Renal cortical epithelial cell (primary cell): ENCODE results near the gene MVD. TPM values are rescaled to one million over a fixed set of nuclear protein-coding genes. Genes with fewer than 3 reads are reported as not detected.
"Not testable (repeated sequence)": the region's sequence is repeated elsewhere in the genome, so short reads cannot be mapped to it uniquely, and the experiment has no call there.

Source experiments
- DNase-seq: peaks from one replicate; pipeline ENCODE4 v3.0.0-alpha.2; 2011; ENCODE audit warnings: low read depth
- total RNA-seq: library from RNA; depleted of rRNA; stranded (reverse); fragments of >200 nt; gene quantifications from 2 replicates; pipeline ENCODE4 v1.2.3, GENCODE V29; 2014

The MVD gene
- total RNA-seq, 1 donor from 2014 or later = 29.6 TPM

- no peak for DNase-seq
Observed at GRCh38 chr16:88681709-88682451, 19.0 kb upstream of the MVD start.

- DNase-seq = no peak
Observed at GRCh38 chr16:88681084-88681680, 18.3 kb upstream of the MVD start.

- no peak for DNase-seq
Observed at GRCh38 chr16:88680554-88681083, 17.7 kb upstream of the MVD start.

- DNase-seq = no peak
Observed at GRCh38 chr16:88678224-88678979, 15.5 kb upstream of the MVD start.

GRCh38 chr16:88677721-88678120, 14.8 kb upstream of the MVD start:
- DNase-seq = no peak

- no peak for DNase-seq
Observed at GRCh38 chr16:88676502-88677242, 13.8 kb upstream of the MVD start.

- DNase-seq = no peak
Observed at GRCh38 chr16:88673716-88674379, 11.0 kb upstream of the MVD start.

- DNase-seq = no peak
Observed at GRCh38 chr16:88672776-88673175, 9.9 kb upstream of the MVD start.

- no peak for DNase-seq
Observed at GRCh38 chr16:88671806-88672205, 8.9 kb upstream of the MVD start.

GRCh38 chr16:88669980-88670379, 7.1 kb upstream of the MVD start:
- no peak for DNase-seq

GRCh38 chr16:88669493-88669892, 6.6 kb upstream of the MVD start:
- DNase-seq = not testable (repeated sequence)

GRCh38 chr16:88667461-88667860, 4.6 kb upstream of the MVD start:
- DNase-seq = no peak

- no peak for DNase-seq
Observed at GRCh38 chr16:88665570-88665969, 2.7 kb upstream of the MVD start.

GRCh38 chr16:88665148-88665547, 2.3 kb upstream of the MVD start:
- peak; percentile 68 for DNase-seq

- no peak for DNase-seq
Observed at GRCh38 chr16:88662222-88662842, 559 bp downstream of the MVD start.

GRCh38 chr16:88661468-88661867, 1.4 kb downstream of the MVD start:
- DNase-seq = no peak

- DNase-seq = no peak
Observed at GRCh38 chr16:88659160-88659559, 3.7 kb downstream of the MVD start.

GRCh38 chr16:88658714-88659113, 4.2 kb downstream of the MVD start:
- no peak for DNase-seq

GRCh38 chr16:88657371-88657770, 5.5 kb downstream of the MVD start:
- DNase-seq = no peak

- no peak for DNase-seq
Observed at GRCh38 chr16:88656291-88656980, 6.5 kb downstream of the MVD start.
